ENCODE measurements around the gene PILRB.
"Not testable (repeated sequence)": the region's sequence is repeated elsewhere in the genome, so short reads cannot be mapped to it uniquely, and the experiment has no call there.

The PILRB gene

DNA sequence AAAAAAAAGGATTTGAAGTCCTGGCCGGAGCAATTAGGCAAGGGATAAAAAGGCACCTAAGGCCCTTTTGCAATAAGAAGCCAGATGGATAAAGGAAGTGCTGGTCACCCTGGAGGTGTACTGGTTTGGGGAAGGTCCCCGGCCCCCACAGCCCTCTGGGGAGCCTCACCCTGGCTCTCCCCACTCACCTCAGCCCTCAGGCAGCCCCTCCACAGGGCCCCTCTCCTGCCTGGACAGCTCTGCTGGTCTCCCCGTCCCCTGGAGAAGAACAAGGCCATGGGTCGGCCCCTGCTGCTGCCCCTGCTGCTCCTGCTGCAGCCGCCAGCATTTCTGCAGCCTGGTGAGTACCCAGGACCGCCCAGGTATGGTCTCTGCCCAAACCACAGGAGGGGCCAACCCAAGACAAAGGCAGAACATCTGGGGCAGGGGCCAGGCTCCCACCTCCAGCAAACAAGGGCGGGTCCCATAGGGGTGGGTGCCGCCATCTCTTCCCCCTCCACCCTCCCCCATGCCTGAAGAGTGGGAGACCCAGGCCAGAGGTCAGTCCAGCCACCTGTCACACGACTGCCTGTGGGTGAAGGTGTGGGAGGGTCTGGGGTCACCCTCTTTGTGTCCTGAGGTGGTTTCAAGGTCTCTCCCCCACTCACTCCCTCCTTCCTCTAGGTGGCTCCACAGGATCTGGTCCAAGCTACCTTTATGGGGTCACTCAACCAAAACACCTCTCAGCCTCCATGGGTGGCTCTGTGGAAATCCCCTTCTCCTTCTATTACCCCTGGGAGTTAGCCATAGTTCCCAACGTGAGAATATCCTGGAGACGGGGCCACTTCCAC lies at the start of gene PILRB:
TSS of gene PILRB (plus strand) at position 91 of the 830 bp plus-strand sequence. CDS start at position 277, 186 bp downstream.
- no peak for DNase-seq (ENCODE audit: low spot score)

GRCh38 chr7:100318329-100318728 lies 39.6 kb upstream of the PILRB start:
- DNase-seq (ENCODE audit: low spot score) = not testable (repeated sequence)

- not testable (repeated sequence) for DNase-seq (ENCODE audit: low spot score)
These were observed 36.3 kb upstream of the PILRB start for GRCh38 chr7:100321648-100322047.

DNA sequence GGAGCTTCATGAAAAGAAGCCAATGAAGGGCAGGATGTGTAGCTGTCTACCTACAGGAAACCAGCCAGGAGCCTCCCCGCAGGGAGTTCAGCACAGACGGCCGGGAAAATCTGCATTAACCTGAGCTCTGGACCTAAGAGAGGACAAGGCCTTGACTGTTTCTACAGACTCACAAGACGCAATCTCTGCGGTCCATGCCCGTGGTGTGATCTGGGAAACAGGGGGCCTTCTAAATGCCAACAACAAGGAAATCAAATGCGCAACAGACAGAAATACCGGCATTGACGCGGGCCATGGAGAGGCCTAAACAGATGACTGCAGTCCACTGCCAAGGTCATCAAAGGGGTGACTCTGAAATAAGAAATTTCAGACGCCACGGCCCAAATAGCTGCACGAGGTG lies 33.7 kb upstream of the PILRB start:
- DNase-seq (ENCODE audit: low spot score) = not testable (repeated sequence)

DNA sequence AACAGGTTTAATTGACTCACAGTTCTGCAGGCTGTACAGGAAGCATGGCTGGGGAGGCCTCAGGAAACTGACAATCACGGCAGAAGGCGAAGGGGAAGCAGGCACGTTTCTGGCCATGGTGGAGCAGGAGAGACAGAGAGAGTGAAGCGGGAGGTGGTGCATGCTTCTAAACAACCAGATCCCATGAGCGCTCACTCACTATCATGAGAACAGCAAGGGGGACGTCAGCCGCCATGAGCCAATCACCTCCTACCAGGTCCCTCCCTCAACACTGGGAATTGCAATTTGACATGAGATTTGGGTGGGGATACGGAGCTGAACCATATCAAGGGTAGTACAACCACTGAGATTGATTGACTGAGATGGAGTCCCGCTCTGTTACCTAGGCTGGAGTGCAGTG lies 32.2 kb upstream of the PILRB start:
- DNase-seq (ENCODE audit: low spot score) = not testable (repeated sequence)

DNA sequence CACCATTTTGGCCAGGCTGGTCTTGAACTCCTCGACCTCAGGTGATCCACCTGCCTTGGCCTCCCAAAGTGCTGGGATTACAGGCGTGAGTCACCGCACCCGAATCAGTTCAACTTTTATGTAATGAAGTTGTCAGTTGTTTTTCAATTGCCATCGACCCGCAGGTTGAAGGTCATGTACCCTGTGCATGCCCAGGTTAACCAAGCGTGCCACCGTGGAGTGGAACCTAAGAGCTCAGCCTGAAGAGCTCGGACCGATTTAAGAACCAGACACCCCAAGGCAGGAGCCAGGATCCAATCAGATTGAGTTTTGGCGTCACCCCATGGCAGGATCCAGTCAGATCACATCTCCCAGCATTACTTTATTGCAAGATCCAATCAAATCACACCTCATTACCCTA lies 31.0 kb upstream of the PILRB start:
- not testable (repeated sequence) for DNase-seq (ENCODE audit: low spot score)

- DNase-seq (ENCODE audit: low spot score) = peak; percentile 86
These were observed 22.1 kb upstream of the PILRB start for GRCh38 chr7:100335566-100336466.

DNA sequence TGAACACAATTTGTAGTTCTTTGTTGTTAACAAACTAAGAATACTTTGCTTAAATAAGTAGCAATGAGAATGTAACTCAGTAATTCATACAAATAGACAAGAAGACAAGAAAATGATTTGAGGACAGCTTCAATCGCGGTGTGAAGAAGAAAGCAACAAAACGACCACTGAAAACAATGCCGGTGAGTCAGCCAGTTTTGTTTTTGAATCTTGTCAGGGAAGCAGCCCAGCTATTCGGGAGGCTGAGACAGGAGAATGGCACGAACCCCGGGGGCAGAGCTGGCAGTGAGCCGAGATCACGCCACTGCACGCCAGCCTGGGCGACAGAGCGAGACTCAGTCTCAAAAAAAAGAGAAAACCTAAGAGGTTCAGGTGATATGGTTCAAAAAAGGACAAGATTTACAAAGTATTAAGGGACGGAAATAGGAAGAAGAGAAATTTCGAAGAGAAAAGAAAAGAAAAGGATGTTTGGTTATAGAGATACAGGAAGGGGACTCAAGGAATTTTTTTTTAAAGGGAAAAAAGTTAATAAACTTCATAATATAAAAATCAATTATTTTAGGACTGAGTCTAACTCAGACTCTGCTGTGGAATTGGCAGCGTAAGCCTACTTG lies 19.7 kb upstream of the PILRB start:
- DNase-seq (ENCODE audit: low spot score) = not testable (repeated sequence)

GRCh38 chr7:100341286-100341685 lies 16.6 kb upstream of the PILRB start:
- DNase-seq (ENCODE audit: low spot score) = peak; percentile 25

DNA sequence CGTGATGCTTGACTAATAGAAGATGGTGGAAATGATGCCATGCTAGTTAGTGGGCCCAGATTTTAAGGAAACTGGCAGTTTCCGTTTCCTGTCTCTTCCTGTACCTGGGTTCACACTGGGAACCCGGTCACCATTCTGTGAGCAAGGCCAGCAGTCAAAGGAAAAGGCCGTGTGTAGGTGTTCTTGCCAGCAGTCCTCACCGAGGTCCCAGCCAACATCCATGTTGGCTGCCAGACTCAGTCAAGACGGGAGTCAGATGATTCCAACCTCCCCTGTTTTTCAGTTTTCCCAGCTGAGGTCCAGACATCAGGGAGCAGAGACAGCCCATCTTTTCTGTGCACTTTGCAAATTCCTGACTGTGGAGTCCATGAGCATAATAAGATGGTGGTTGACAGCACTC lies 15.2 kb upstream of the PILRB start:
- DNase-seq (ENCODE audit: low spot score) = no peak

- DNase-seq (ENCODE audit: low spot score) = not testable (repeated sequence)
These were observed 13.8 kb upstream of the PILRB start for GRCh38 chr7:100344124-100344559.

GRCh38 chr7:100344560-100345287 lies 13.2 kb upstream of the PILRB start:
- DNase-seq (ENCODE audit: low spot score) = peak; percentile 90

- peak; percentile 67 for DNase-seq (ENCODE audit: low spot score)
These were observed 12.6 kb upstream of the PILRB start for GRCh38 chr7:100345288-100345672.

DNA sequence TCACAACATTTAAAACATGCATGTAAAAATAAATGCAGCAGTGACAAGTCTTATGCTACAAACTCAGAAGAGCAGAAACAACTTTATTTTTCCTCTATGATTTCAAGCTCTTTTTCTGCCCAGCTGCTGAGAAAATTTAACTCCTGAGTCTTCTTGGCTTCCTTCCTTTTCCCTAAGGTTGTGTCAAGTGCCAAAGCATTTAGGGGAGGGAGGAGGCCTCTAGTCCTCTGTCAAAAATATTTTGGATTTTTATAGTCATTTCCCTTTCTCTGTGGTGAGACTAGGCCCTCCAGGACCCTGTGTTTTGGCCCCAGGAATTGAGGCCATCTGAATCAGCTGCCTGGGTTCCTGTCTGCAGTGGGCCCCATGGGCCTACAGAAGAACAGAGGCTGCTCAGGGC lies 11.0 kb upstream of the PILRB start:
- no peak for DNase-seq (ENCODE audit: low spot score)

DNA sequence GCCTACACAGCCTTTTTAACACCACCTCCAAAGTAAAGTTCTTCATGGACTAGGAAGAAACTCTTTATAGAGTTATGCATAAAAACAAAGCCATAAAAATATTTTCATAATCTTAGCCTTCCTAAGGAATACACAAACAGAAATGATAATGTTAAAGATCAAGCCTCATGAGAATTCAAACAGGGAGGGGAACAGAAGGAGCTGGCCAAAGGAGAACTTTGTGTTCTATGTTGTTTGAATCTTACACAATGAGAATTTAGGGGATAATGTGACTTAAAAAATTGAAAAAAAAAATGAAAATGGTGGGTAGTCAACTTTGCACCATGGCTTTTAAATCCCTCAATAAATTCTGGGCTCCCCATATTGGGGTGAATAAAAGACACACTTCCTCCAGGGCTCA lies 9.1 kb upstream of the PILRB start:
- DNase-seq (ENCODE audit: low spot score) = no peak

- no peak for DNase-seq (ENCODE audit: low spot score)
These were observed 8.2 kb upstream of the PILRB start for GRCh38 chr7:100349757-100350156.

- no peak for DNase-seq (ENCODE audit: low spot score)
These were observed 6.3 kb upstream of the PILRB start for GRCh38 chr7:100351657-100352058.

GRCh38 chr7:100352230-100352781 lies 5.6 kb upstream of the PILRB start:
- not testable (repeated sequence) for DNase-seq (ENCODE audit: low spot score)

GRCh38 chr7:100352984-100353684 lies 4.8 kb upstream of the PILRB start:
- DNase-seq (ENCODE audit: low spot score) = no peak

- no peak for DNase-seq (ENCODE audit: low spot score)
These were observed 4.1 kb upstream of the PILRB start for GRCh38 chr7:100353685-100354330.

All from hematopoietic multipotent progenitor cell treated with erythropoietin and hydrocortisone succinate and interleukin-3 and kit ligand, for 15 days (in vitro differentiated cells).